Measurements from ENCODE around the gene BCR. TPM values are rescaled to one million over a fixed set of nuclear protein-coding genes. Genes with fewer than 3 reads are reported as not detected.
"Not testable (repeated sequence)": the region's sequence is repeated elsewhere in the genome, so short reads cannot be mapped to it uniquely, and the experiment has no call there.

BCR gene
- total RNA-seq, 1 experiment from 2014 or later = 77.0 TPM

DNA sequence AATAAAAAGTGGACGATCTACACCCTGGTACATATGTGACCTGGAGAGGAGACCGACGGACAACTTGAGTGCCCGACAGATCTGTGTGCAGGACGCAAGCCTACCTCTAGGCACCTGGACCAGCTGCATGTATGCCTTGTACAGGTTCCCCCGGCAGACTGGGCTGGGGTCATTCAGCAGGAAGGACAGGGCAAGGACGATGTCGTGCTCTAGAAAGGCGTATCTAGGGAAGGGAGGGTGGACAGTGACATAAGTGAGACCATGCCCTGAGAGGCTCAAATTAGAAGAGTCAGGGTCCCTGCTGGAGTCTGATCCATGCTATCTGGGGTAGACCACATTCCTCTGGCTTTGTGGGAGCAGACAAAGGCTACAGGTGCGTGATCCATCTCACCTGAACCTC is 46.4 kb upstream of the BCR start:
- no peaks in the 10 kb centered on the region; the same call in 1 of the 2 replicates for H3K4me1 ChIP-seq (ENCODE audit: insufficient read depth, low read length)
- H4K20me1 ChIP-seq (ENCODE audit: control insufficient read depth, insufficient read depth, insufficient read length) = no peaks in the 10 kb centered on the region
- H3K56ac ChIP-seq (ENCODE audit: insufficient read length, low read depth, low read length) = no peak overlapping the region
- H2AK5ac ChIP-seq (ENCODE audit: insufficient read length, low read length) = no peak overlapping the region
- no peak overlapping the region for H3K27ac ChIP-seq (ENCODE audit: insufficient read length, low read depth, low read length)
- H3T11ph ChIP-seq (ENCODE audit: low read length) = no peak overlapping the region
- H3K4ac ChIP-seq (ENCODE audit: low read depth, low read length) = no peak overlapping the region
- no peak overlapping the region for H3K23ac ChIP-seq (ENCODE audit: insufficient read length, low read depth, low read length)
- H2BK20ac ChIP-seq (ENCODE audit: low read depth, low read length, poor library complexity, severe bottlenecking) = no peak overlapping the region
- H4K8ac ChIP-seq (replicated peaks; ENCODE audit: insufficient read length, low read depth, low read length) = no peak overlapping the region
- H2BK5ac ChIP-seq (ENCODE audit: insufficient read length, low read length) = no peak overlapping the region
- no peaks in the 10 kb centered on the region for H3K23me2 ChIP-seq (ENCODE audit: insufficient read length, low read depth, low read length, poor library complexity, severe bottlenecking)
- H4K91ac ChIP-seq (ENCODE audit: insufficient read length, low read depth, low read length) = no peak overlapping the region
- TF ChIP-seq, protein P1, sequence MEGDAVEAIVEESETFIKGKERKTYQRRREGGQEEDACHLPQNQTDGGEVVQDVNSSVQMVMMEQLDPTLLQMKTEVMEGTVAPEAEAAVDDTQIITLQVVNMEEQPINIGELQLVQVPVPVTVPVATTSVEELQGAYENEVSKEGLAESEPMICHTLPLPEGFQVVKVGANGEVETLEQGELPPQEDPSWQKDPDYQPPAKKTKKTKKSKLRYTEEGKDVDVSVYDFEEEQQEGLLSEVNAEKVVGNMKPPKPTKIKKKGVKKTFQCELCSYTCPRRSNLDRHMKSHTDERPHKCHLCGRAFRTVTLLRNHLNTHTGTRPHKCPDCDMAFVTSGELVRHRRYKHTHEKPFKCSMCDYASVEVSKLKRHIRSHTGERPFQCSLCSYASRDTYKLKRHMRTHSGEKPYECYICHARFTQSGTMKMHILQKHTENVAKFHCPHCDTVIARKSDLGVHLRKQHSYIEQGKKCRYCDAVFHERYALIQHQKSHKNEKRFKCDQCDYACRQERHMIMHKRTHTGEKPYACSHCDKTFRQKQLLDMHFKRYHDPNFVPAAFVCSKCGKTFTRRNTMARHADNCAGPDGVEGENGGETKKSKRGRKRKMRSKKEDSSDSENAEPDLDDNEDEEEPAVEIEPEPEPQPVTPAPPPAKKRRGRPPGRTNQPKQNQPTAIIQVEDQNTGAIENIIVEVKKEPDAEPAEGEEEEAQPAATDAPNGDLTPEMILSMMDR (conservative IDR thresholded peaks at IDR 0.05) = no peak
- peaks cover 4 to 19% of the 10 kb centered on the region in 2 experiments for H3K4me1 Mint-ChIP-seq
- no peaks in the 10 kb centered on the region; the same call in 1 of the 2 replicates for H3K27me3 ChIP-seq (ENCODE audit: insufficient read depth, low read length)
- H2BK15ac ChIP-seq (ENCODE audit: low read depth, low read length) = no peak overlapping the region
- peak overlapping the region; percentile 64; the same call in 1 of the 2 replicates for H3K14ac ChIP-seq (ENCODE audit: insufficient read depth, low read length)
- H3K27me3 Mint-ChIP-seq (ENCODE audit: low read depth) = peaks cover 55% of the 10 kb centered on the region
- H3K79me2 ChIP-seq (ENCODE audit: insufficient read depth, low read length) = no peaks in the 10 kb centered on the region
- H3K4me2 ChIP-seq (ENCODE audit: insufficient read depth, insufficient read length, low read length) = no peak overlapping the region
- H3K27ac Mint-ChIP-seq = peak overlapping the region in 1 of 3 experiments; percentile 9; a peak in 1 of 7 replicates
- no peaks in the 10 kb centered on the region for H3K9me3 ChIP-seq (ENCODE audit: control insufficient read depth, low read depth, low read length)
- DNase-seq = no peak
- H2AFZ ChIP-seq (ENCODE audit: low read length) = no peak overlapping the region
- no peaks in the 10 kb centered on the region; a peak in 1 of 5 replicates for H3K9me3 Mint-ChIP-seq
- no peak overlapping the region for H3K18ac ChIP-seq (ENCODE audit: insufficient read length, low read depth, low read length)
- no peak overlapping the region for H3K4me3 Mint-ChIP-seq
- H3K79me1 ChIP-seq (ENCODE audit: insufficient read depth, low read depth, low read length, poor library complexity, severe bottlenecking) = no peaks in the 10 kb centered on the region
- no peak overlapping the region for H2BK12ac ChIP-seq (ENCODE audit: insufficient read length, low read depth, low read length)
- no peak overlapping the region for H2BK120ac ChIP-seq (ENCODE audit: low read depth, low read length, poor library complexity, severe bottlenecking)
- H3K36me3 Mint-ChIP-seq (ENCODE audit: insufficient read depth in 1 of 3, low read depth in 3 of 3) = no peaks in the 10 kb centered on the region
- no CpG with 5 or more reads among the region's 10 CpGs for WGBS (ENCODE audit: extremely low coverage, insufficient read length, low lambda C conversion rate)
- H3K9ac ChIP-seq (ENCODE audit: extremely low read depth, insufficient read length, low read length) = no peak overlapping the region
- H4K5ac ChIP-seq (ENCODE audit: insufficient read length, low read depth, low read length) = no peak overlapping the region

DNA sequence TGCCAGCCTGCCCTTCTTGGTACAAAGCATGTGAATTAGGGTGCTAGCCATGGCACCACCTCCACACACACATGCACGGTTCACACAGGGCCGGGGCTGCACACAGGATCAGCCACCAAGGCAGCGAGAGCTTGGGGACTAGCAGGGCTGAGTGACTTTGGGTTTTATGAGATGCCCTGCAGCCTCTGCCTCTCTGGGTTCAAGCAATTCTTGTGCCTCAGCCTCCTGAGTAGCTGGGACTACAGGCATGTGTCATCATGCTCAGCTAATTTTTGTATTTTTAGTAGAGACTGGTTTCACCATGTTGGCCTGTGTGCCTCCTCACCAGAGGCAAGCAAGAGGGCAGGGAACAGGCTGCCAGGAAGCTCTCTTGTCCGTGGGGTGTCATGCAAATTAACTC is 43.3 kb upstream of the BCR start:
- H3K23ac ChIP-seq (ENCODE audit: insufficient read length, low read depth, low read length); H4K5ac ChIP-seq (ENCODE audit: insufficient read length, low read depth, low read length); H3K9me3 Mint-ChIP-seq; H3K79me1 ChIP-seq (ENCODE audit: insufficient read depth, low read depth, low read length, poor library complexity, severe bottlenecking); H3K27me3 ChIP-seq (ENCODE audit: insufficient read depth, low read length); H3K56ac ChIP-seq (ENCODE audit: insufficient read length, low read depth, low read length); H3K9ac ChIP-seq (ENCODE audit: extremely low read depth, insufficient read length, low read length); H3K27ac ChIP-seq (ENCODE audit: insufficient read length, low read depth, low read length); H3K23me2 ChIP-seq (ENCODE audit: insufficient read length, low read depth, low read length, poor library complexity, severe bottlenecking); H3K9me3 ChIP-seq (ENCODE audit: control insufficient read depth, low read depth, low read length); H3K79me2 ChIP-seq (ENCODE audit: insufficient read depth, low read length); H2BK20ac ChIP-seq (ENCODE audit: low read depth, low read length, poor library complexity, severe bottlenecking); H4K20me1 ChIP-seq (ENCODE audit: control insufficient read depth, insufficient read depth, insufficient read length); DNase-seq; H2BK15ac ChIP-seq (ENCODE audit: low read depth, low read length); H3K4me3 Mint-ChIP-seq; H3K27ac Mint-ChIP-seq; H3K4ac ChIP-seq (ENCODE audit: low read depth, low read length); H3K4me1 ChIP-seq (ENCODE audit: insufficient read depth, low read length); H2AK5ac ChIP-seq (ENCODE audit: insufficient read length, low read length); H2AFZ ChIP-seq (ENCODE audit: low read length); H2BK120ac ChIP-seq (ENCODE audit: low read depth, low read length, poor library complexity, severe bottlenecking); H3K36me3 Mint-ChIP-seq (ENCODE audit: insufficient read depth in 1 of 3, low read depth in 3 of 3); H3K4me2 ChIP-seq (ENCODE audit: insufficient read depth, insufficient read length, low read length); H2BK12ac ChIP-seq (ENCODE audit: insufficient read length, low read depth, low read length); H3K14ac ChIP-seq (ENCODE audit: insufficient read depth, low read length); H4K8ac ChIP-seq (replicated peaks; ENCODE audit: insufficient read length, low read depth, low read length); H3K18ac ChIP-seq (ENCODE audit: insufficient read length, low read depth, low read length); H2BK5ac ChIP-seq (ENCODE audit: insufficient read length, low read length); H4K91ac ChIP-seq (ENCODE audit: insufficient read length, low read depth, low read length); H3T11ph ChIP-seq (ENCODE audit: low read length): not testable (repeated sequence)
- no CpG with 5 or more reads among the region's 4 CpGs for WGBS (ENCODE audit: extremely low coverage, insufficient read length, low lambda C conversion rate)
- H3K27me3 Mint-ChIP-seq (ENCODE audit: low read depth) = peaks cover 42% of the 10 kb centered on the region
- H3K4me1 Mint-ChIP-seq = peaks cover 4 to 24% of the 10 kb centered on the region in 2 experiments
